ENCODE measurements around the gene ALDH3B1.
"Not testable (repeated sequence)": the region's sequence is repeated elsewhere in the genome, so short reads cannot be mapped to it uniquely, and the experiment has no call there.

DNA sequence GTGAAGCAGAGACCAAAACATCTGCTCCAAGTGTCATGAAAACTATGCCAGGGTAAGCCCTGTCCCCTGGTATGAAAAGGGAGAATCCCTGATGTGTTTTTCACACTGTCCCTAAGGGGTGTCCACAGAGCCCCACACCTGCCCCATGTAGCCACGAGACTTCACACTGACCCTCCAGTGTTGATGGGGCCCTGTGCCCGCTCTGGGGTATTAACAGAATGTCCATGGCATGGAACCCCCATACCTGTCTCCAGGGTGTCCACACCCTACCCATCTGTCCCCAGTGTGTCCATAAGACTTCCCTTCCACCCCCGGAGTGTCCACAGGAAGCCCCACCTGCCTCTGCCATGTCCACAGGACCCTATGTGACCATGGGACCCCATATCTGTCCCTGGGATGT, 15.0 kb upstream of the ALDH3B1 start:
- TF ChIP-seq, protein P1, sequence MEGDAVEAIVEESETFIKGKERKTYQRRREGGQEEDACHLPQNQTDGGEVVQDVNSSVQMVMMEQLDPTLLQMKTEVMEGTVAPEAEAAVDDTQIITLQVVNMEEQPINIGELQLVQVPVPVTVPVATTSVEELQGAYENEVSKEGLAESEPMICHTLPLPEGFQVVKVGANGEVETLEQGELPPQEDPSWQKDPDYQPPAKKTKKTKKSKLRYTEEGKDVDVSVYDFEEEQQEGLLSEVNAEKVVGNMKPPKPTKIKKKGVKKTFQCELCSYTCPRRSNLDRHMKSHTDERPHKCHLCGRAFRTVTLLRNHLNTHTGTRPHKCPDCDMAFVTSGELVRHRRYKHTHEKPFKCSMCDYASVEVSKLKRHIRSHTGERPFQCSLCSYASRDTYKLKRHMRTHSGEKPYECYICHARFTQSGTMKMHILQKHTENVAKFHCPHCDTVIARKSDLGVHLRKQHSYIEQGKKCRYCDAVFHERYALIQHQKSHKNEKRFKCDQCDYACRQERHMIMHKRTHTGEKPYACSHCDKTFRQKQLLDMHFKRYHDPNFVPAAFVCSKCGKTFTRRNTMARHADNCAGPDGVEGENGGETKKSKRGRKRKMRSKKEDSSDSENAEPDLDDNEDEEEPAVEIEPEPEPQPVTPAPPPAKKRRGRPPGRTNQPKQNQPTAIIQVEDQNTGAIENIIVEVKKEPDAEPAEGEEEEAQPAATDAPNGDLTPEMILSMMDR (optimal IDR thresholded peaks at IDR 0.05 in 1 of 3, IDR thresholded peaks at IDR 0.05 in 1 of 3, conservative IDR thresholded peaks at IDR 0.05 in 1 of 3; ENCODE audit: extremely low read depth in 1 of 3, insufficient read depth in 2 of 3, low read length in 3 of 3): not testable (repeated sequence)
- not testable (repeated sequence) for TF ChIP-seq EZH2 (IDR thresholded peaks at IDR 0.05; ENCODE audit: low read length)
